Mucosa of descending colon (tissue), 3 donors: ENCODE measurements around the gene IL17B. TPM values are rescaled to one million over a fixed set of nuclear protein-coding genes. Genes with fewer than 3 reads are reported as not detected.

Experiments used
- ATAC-seq: fragments of 200-7000 bp; cut with Tn5 transposase; one replicate; pipeline ENCODE4 v1.9.1; 2020; ENCODE audit warnings: mild to moderate bottlenecking, moderate library complexity
- DNase-seq, 3 donors: peaks; one replicate each; pipeline ENCODE4 v3.0.0-alpha.2; 2020
- H3K36me3 ChIP-seq: fragments of 200-600 bp; one replicate; pipeline ENCODE4 v1.8.0; 2021; ENCODE audit warnings: low read depth, mild to moderate bottlenecking
- H3K4me1 ChIP-seq: fragments of 200-600 bp; one replicate; pipeline ENCODE4 v1.8.0; 2021; ENCODE audit warnings: low read depth, mild to moderate bottlenecking
- H3K4me3 ChIP-seq: fragments of 200-600 bp; one replicate; pipeline ENCODE4 v1.8.0; 2021; ENCODE audit warnings: mild to moderate bottlenecking
- H3K9me3 ChIP-seq: fragments of 200-600 bp; one replicate; pipeline ENCODE4 v1.8.0; 2021; ENCODE audit warnings: mild to moderate bottlenecking
- CTCF ChIP-seq: fragments of 200-600 bp; IDR thresholded peaks from one replicate; pipeline ENCODE4 v1.8.0; 2022; ENCODE audit warnings: antibody characterized with exemption, mild to moderate bottlenecking
- intact Hi-C, 2 donors: fragments of 100-400 bp; cut with DNase I in 1 of 2; cut with micrococcal nuclease in 1 of 2; formaldehyde crosslinking; loops; one replicate each; pipeline versions ENCODE4 v1.11.0 to v1.11.1; 2022; cut with DNase I, micrococcal nuclease
- total RNA-seq, 3 donors: library from RNA; stranded (reverse); fragmentation: NEBNext Ultra II Directional in 2 of 3; extraction: Animal tissue kit (Norgen Biotek cat#: 25700) in 2 of 3; gene quantifications; one replicate each; pipeline versions ENCODE4 v1.2.1 to v1.2.4, GENCODE V29; 2021 to 2023
- donor health status: DM: no; HTN: no; CAD: no; lungs with moderate emphysema.
- donor health status: DM: no; HTN: no; CAD: no.
- donor health status: DM: no; HTN: yes; CAD: no.

Gene IL17B
- total RNA-seq, 3 donors from 2014 or later: 0.92 TPM; not detected in 2

GRCh38 chr5:149358868-149359495 is 20.1 kb downstream of the IL17B start:
- Histone ChIP-seq H3K4me1 (peaks cover 11% of the 10 kb centered on the region), H3K9me3 (no peaks in the 10 kb centered on the region), H3K4me3 (no peak overlapping the region), H3K36me3 (no peaks in the 10 kb centered on the region)
- ATAC-seq (no peak), DNase-seq (no peak)
- TF ChIP-seq CTCF: no peak
- intact Hi-C loops: no loop called here

GRCh38 chr5:149358294-149358651 is 20.8 kb downstream of the IL17B start:
- peaks cover 11% of the 10 kb centered on the region for H3K4me1 ChIP-seq
- no peaks in the 10 kb centered on the region for H3K36me3 ChIP-seq
- DNase-seq (peak; percentile 33 to 71 (median 58)), ATAC-seq (peak; percentile 67)
- H3K9me3 ChIP-seq: no peaks in the 10 kb centered on the region
- no peak for TF ChIP-seq CTCF
- intact Hi-C loops: no loop called here
- H3K4me3 ChIP-seq: peak overlapping the region; percentile 37

GRCh38 chr5:149357370-149358293 is 21.5 kb downstream of the IL17B start, which contains the start of gene PCYOX1L:
PCYOX1L (plus strand) TSS chr5:149358046; CDS start chr5:149358069, 23 bp downstream.
- Histone ChIP-seq H3K36me3 (no peaks in the 10 kb centered on the region), H3K4me3 (peak within 1 kb of the TSS; percentile 37), H3K4me1 (peaks cover 11% of the 10 kb centered on the region), H3K9me3 (no peaks in the 10 kb centered on the region)
- DNase-seq (peak; percentile 95 to 98 (median 96)), ATAC-seq (peak; percentile 99)
- intact Hi-C loops: no loop called here
- no peak for TF ChIP-seq CTCF

GRCh38 chr5:149356391-149356790 is 22.7 kb downstream of the IL17B start:
- TF ChIP-seq CTCF: no peak
- Histone ChIP-seq H3K36me3 (no peaks in the 10 kb centered on the region), H3K4me1 (peaks cover 11% of the 10 kb centered on the region), H3K9me3 (no peaks in the 10 kb centered on the region), H3K4me3 (no peak overlapping the region)
- intact Hi-C loops: no loop called here
- no peak for ATAC-seq
- DNase-seq: no peak

GRCh38 chr5:149355688-149356087 is 23.4 kb downstream of the IL17B start:
- intact Hi-C loops: no loop called here
- H3K9me3 ChIP-seq: no peaks in the 10 kb centered on the region
- no peak for ATAC-seq
- peaks cover 11% of the 10 kb centered on the region for H3K4me1 ChIP-seq
- H3K4me3 ChIP-seq: no peak overlapping the region
- no peak for TF ChIP-seq CTCF
- no peak for DNase-seq
- no peaks in the 10 kb centered on the region for H3K36me3 ChIP-seq
